ENCODE data around the gene CR1. TPM values are rescaled to one million over a fixed set of nuclear protein-coding genes. Genes with fewer than 3 reads are reported as not detected.

Gene CR1
- total and polyA plus RNA-seq, 9 of the 15 experiments (the other 6 are each of a cell fraction or from before 2014, with no cell fraction given): 0.07 to 0.47 (median 0.18) TPM

- TF ChIP-seq MLLT1 (IDR thresholded peaks at IDR 0.05) (peak; percentile 66 to 75; a peak in 3 of 4 replicates), ZBTB7A (IDR thresholded peaks at IDR 0.05; ENCODE audit: borderline replicate concordance, control insufficient read depth, low read depth, low read length) (peak; percentile 55), SETDB1 (IDR thresholded peaks at IDR 0.05; ENCODE audit: low read length) (no peak), NBN (IDR thresholded peaks at IDR 0.05; ENCODE audit: low read depth) (peak; percentile 47; the same call in 1 of the 2 replicates), POLR2A (conservative IDR thresholded peaks at IDR 0.05) (peak; percentile 86), BRCA1 (IDR thresholded peaks at IDR 0.05) (no peak), BRCA1 (CRISPR knock-in tag; IDR thresholded peaks at IDR 0.05) (no peak), TAL1 (IDR thresholded peaks at IDR 0.05) (peak; percentile 50; the same call in 1 of the 2 replicates), ZNF165 (CRISPR knock-in tag; IDR thresholded peaks at IDR 0.05; ENCODE audit: borderline replicate concordance) (no peak), ZNF274 (IDR thresholded peaks at IDR 0.05; ENCODE audit: borderline replicate concordance, low read depth, low read length) (no peak), STAG1 (CRISPR knock-in tag; IDR thresholded peaks at IDR 0.05; ENCODE audit: borderline replicate concordance) (no peak), SMAD1 (IDR thresholded peaks at IDR 0.05; ENCODE audit: low read depth, low read length, partially characterized antibody) (peak; percentile 53), CEBPG (CRISPR knock-in tag; IDR thresholded peaks at IDR 0.05) (peak; percentile 46; the same call in 1 of the 2 replicates), CEBPG (tag; conservative IDR thresholded peaks at IDR 0.05 in 1 of 2, IDR thresholded peaks at IDR 0.05 in 1 of 2) (no peak), DEAF1 (CRISPR knock-in tag; IDR thresholded peaks at IDR 0.05) (no peak), ARID1B (IDR thresholded peaks at IDR 0.05) (peak; percentile 57), TEAD1 (CRISPR knock-in tag; IDR thresholded peaks at IDR 0.05) (peak in 1 of 2 experiments; percentile 88; a peak in 2 of 4 replicates), HCFC1 (IDR thresholded peaks at IDR 0.05; ENCODE audit: low read depth, low read length) (peak; percentile 35; the same call in 1 of the 2 replicates), ZNF583 (CRISPR knock-in tag; IDR thresholded peaks at IDR 0.05) (peak; percentile 8; the same call in 1 of the 2 replicates), DNMT1 (IDR thresholded peaks at IDR 0.05) (peak; percentile 16; the same call in 1 of the 2 replicates), TAF1 (IDR thresholded peaks at IDR 0.05; ENCODE audit: control insufficient read depth, extremely low read depth, insufficient read depth, low read length, severe bottlenecking) (peak; percentile 84), GTF2A2 (tag; IDR thresholded peaks at IDR 0.05) (0 out of 2 replicates have a peak, but pooled peaks have one; percentile 26), PURB (CRISPR knock-in tag; IDR thresholded peaks at IDR 0.05; ENCODE audit: low read depth) (no peak), HDAC1 (IDR thresholded peaks at IDR 0.05) (peak in 1 of 2 experiments; percentile 94; a peak in 2 of 4 replicates), HNRNPUL1 (IDR thresholded peaks at IDR 0.05; ENCODE audit: low read length) (no peak), ZFP36 (IDR thresholded peaks at IDR 0.05; ENCODE audit: low read depth, low read length, partially characterized antibody) (no peak), RBBP5 (IDR thresholded peaks at IDR 0.05; ENCODE audit: borderline replicate concordance, insufficient read depth, low read length, poor library complexity, severe bottlenecking) (peak; percentile 99)
These were observed 149.1 kb downstream of the CR1 start, which contains the start of gene CR1L (continued) for GRCh38 chr1:207644852-207645634.
